ENCODE measurements around the gene NELL1.

- no peak for TF ChIP-seq EZH2 (IDR thresholded peaks at IDR 0.05)
- no peak for TF ChIP-seq POLR2AphosphoS5 (IDR thresholded peaks at IDR 0.05; ENCODE audit: borderline replicate concordance, low read depth, low read length)
These were observed 212.1 kb downstream of the NELL1 start for GRCh38 chr11:20881328-20882079.

Data from SK-N-MC (cell line).